Activated naive CD4-positive, alpha-beta T cell treated with anti-CD3 and anti-CD28 coated beads, Interleukin-2, amount 10 ng/mL, durations not matched to agents 7 days and 5 days (primary cell): ENCODE data around the gene SETD1B.
"Not testable (repeated sequence)": the region's sequence is repeated elsewhere in the genome, so short reads cannot be mapped to it uniquely, and the experiment has no call there.

Experiments used
- CTCF ChIA-PET: fragments of 350-600 bp; sonication (Branson Sonifier 250); formaldehyde crosslinking; loops from one replicate; lab custom pipeline; 2021; ENCODE audit warnings: antibody characterized with exemption; lab: Charles Lee
- DNase-seq: peaks from one replicate; pipeline ENCODE4 v3.0.0-alpha.2; 2020
- H3K27ac Mint-ChIP-seq: one replicate; pipeline ENCODE4 v1.8.0; 2021; ENCODE audit warnings: mild to moderate bottlenecking, moderate library complexity, mixed read lengths
- H3K27me3 Mint-ChIP-seq: one replicate; pipeline ENCODE4 v1.8.0; 2021; ENCODE audit warnings: mild to moderate bottlenecking, mixed read lengths
- H3K36me3 Mint-ChIP-seq: one replicate; pipeline ENCODE4 v1.8.0; 2021; ENCODE audit warnings: mixed read lengths
- H3K4me1 Mint-ChIP-seq: one replicate; pipeline ENCODE4 v1.8.0; 2021; ENCODE audit warnings: mixed read lengths
- H3K4me3 Mint-ChIP-seq: one replicate; pipeline ENCODE4 v1.8.0; 2021; ENCODE audit warnings: mild to moderate bottlenecking, moderate library complexity, mixed read lengths
- H3K9me3 Mint-ChIP-seq: one replicate; pipeline ENCODE4 v1.8.0; 2021; ENCODE audit warnings: mixed read lengths

The SETD1B gene

GRCh38 chr12:121786440-121786825 is 17.4 kb upstream of the SETD1B start:
- CTCF ChIA-PET, result interaction anchor here (5.0 to 14.1 kb wide), 2 partner anchors 8 to 9 kb away, joined by 35 to 300 read pairs; partner anchors contain the start of gene RHOF
- H3K36me3 Mint-ChIP-seq, result peaks cover 70% of the 10 kb centered on the region
- peak; percentile 57 for DNase-seq

GRCh38 chr12:121787063-121788025 is 16.5 kb upstream of the SETD1B start:
- DNase-seq, result peak; percentile 66
- Mint-ChIP-seq H3K27me3 (no peaks in the 10 kb centered on the region), H3K27ac (peak overlapping the region; percentile 99), H3K36me3 (peaks cover 70% of the 10 kb centered on the region), H3K4me3 (peak overlapping the region; percentile 92), H3K4me1 (peaks cover 86% of the 10 kb centered on the region), H3K9me3 (no peaks in the 10 kb centered on the region)
- CTCF ChIA-PET, result interaction anchor here (1.1 to 5.0 kb wide), 4 partner anchors 10 to 294 kb away, joined by 4 to 35 read pairs (median 6); no protein-coding TSS in a partner anchor

More at GRCh38 chr12:121786440-121786825, 17.4 kb upstream of the SETD1B start:
- Mint-ChIP-seq H3K9me3 (no peaks in the 10 kb centered on the region), H3K4me3 (peak overlapping the region; percentile 92), H3K27me3 (no peaks in the 10 kb centered on the region), H3K27ac (peak overlapping the region; percentile 99), H3K4me1 (peaks cover 92% of the 10 kb centered on the region)

- Mint-ChIP-seq H3K27ac (peak overlapping the region; percentile 99), H3K27me3 (no peaks in the 10 kb centered on the region), H3K4me3 (peak overlapping the region; percentile 92), H3K36me3 (peaks cover 69% of the 10 kb centered on the region), H3K9me3 (no peaks in the 10 kb centered on the region), H3K4me1 (peaks cover 78% of the 10 kb centered on the region)
- CTCF ChIA-PET, result interaction anchor here (1.0 to 5.0 kb wide), 5 partner anchors 11 to 293 kb away, joined by 3 to 35 read pairs (median 4); no protein-coding TSS in a partner anchor
- no peak for DNase-seq
Measured at GRCh38 chr12:121788176-121788818, 15.5 kb upstream of the SETD1B start.

- CTCF ChIA-PET, result interaction anchor here (0.9 to 1.4 kb wide), 7 partner anchors 9 to 106 kb away, joined by 3 to 9 read pairs (median 4); no protein-coding TSS in a partner anchor
- peaks cover 71% of the 10 kb centered on the region for H3K4me1 Mint-ChIP-seq
- peaks cover 65% of the 10 kb centered on the region for H3K36me3 Mint-ChIP-seq
- peak; percentile 63 for DNase-seq
- no peaks in the 10 kb centered on the region for H3K9me3 Mint-ChIP-seq
- H3K4me3 Mint-ChIP-seq, result peak overlapping the region; percentile 92
- H3K27ac Mint-ChIP-seq, result peak overlapping the region; percentile 99
- H3K27me3 Mint-ChIP-seq, result no peaks in the 10 kb centered on the region
Measured at GRCh38 chr12:121789233-121789781, 14.5 kb upstream of the SETD1B start.

- no peaks in the 10 kb centered on the region for H3K9me3 Mint-ChIP-seq
- peak; percentile 97 for DNase-seq
- H3K27me3 Mint-ChIP-seq, result no peaks in the 10 kb centered on the region
- peak overlapping the region; percentile 99 for H3K27ac Mint-ChIP-seq
- H3K4me3 Mint-ChIP-seq, result peak overlapping the region; percentile 92
- CTCF ChIA-PET, result interaction anchor here (0.7 to 14.1 kb wide), 9 partner anchors 10 to 91 kb away, joined by 3 to 575 read pairs (median 6); partner anchors contain the start of gene SETD1B
- peaks cover 71% of the 10 kb centered on the region for H3K4me1 Mint-ChIP-seq
- peaks cover 60% of the 10 kb centered on the region for H3K36me3 Mint-ChIP-seq
Measured at GRCh38 chr12:121789800-121790728, 13.7 kb upstream of the SETD1B start.

DNA sequence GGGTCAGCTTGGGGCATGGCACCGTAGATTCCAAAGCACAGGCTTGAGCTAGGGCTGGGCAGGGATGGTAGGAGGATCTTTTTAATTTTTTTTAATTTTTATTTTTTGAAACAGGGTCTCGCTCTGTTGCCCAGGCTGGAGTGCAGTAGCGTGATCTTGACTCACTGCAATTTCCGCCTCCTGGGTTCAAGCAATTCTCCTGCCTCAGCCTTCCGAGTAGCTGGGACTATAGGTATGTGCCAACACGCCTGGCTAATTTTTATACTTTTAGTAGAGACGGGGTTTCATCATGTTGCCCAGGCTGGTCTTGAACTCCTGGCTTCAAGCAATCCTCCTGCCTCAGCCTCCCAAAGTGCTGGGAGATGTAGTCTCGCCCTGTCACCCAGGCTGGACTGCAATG is 13.0 kb upstream of the SETD1B start:
- H3K9me3 Mint-ChIP-seq, H3K27me3 Mint-ChIP-seq, DNase-seq: not testable (repeated sequence)
- Mint-ChIP-seq H3K4me3 (peak overlapping the region; percentile 92), H3K27ac (peak overlapping the region; percentile 99), H3K4me1 (peaks cover 72% of the 10 kb centered on the region), H3K36me3 (peaks cover 59% of the 10 kb centered on the region)
- CTCF ChIA-PET, result interaction anchor here (7.4 to 14.1 kb wide), 2 partner anchors 11 to 19 kb away, joined by 300 to 575 read pairs; partner anchors contain the start of gene SETD1B

GRCh38 chr12:121791671-121792551 is 11.9 kb upstream of the SETD1B start:
- H3K4me3 Mint-ChIP-seq, result peak overlapping the region; percentile 92
- H3K27ac Mint-ChIP-seq, result peak overlapping the region; percentile 99
- H3K36me3 Mint-ChIP-seq, result peaks cover 51% of the 10 kb centered on the region
- H3K27me3 Mint-ChIP-seq, result no peaks in the 10 kb centered on the region
- CTCF ChIA-PET, result interaction anchor here (1.0 to 14.1 kb wide), 6 partner anchors 13 to 164 kb away, joined by 3 to 575 read pairs (median 33); partner anchors contain the start of gene SETD1B
- H3K9me3 Mint-ChIP-seq, result no peaks in the 10 kb centered on the region
- H3K4me1 Mint-ChIP-seq, result peaks cover 65% of the 10 kb centered on the region
- peak; percentile 40 for DNase-seq

GRCh38 chr12:121792607-121793439 is 11.0 kb upstream of the SETD1B start:
- Mint-ChIP-seq H3K27ac (peak overlapping the region; percentile 99), H3K36me3 (peaks cover 51% of the 10 kb centered on the region), H3K9me3 (no peaks in the 10 kb centered on the region), H3K4me3 (peak overlapping the region; percentile 92), H3K27me3 (no peaks in the 10 kb centered on the region), H3K4me1 (peaks cover 63% of the 10 kb centered on the region)
- peak; percentile 74 for DNase-seq
- CTCF ChIA-PET, result interaction anchor here (0.8 to 14.1 kb wide), 15 partner anchors 14 to 351 kb away, joined by 3 to 575 read pairs (median 18); partner anchors contain the start of genes CFAP251, PSMD9, SETD1B and TMEM120B

- Mint-ChIP-seq H3K27ac (peak within 1 kb of the TSS; percentile 99), H3K4me3 (peak within 1 kb of the TSS; percentile 92), H3K36me3 (peaks cover 48% of the 10 kb centered on the region), H3K27me3 (no peaks in the 10 kb centered on the region), H3K9me3 (no peaks in the 10 kb centered on the region), H3K4me1 (peaks cover 63% of the 10 kb centered on the region)
- no peak for DNase-seq
- CTCF ChIA-PET, result interaction anchor here (0.8 to 14.1 kb wide), 23 partner anchors 14 to 351 kb away, joined by 3 to 575 read pairs (median 8); partner anchors contain the start of genes CFAP251, PSMD9, SETD1B and TMEM120B
Measured at GRCh38 chr12:121793440-121793837, 10.4 kb upstream of the SETD1B start, which contains the start of gene RHOF. Gene RHOF, minus strand, starts transcription at chr12:121793688. Its CDS starts 55 bp downstream, at chr12:121793633.

DNA sequence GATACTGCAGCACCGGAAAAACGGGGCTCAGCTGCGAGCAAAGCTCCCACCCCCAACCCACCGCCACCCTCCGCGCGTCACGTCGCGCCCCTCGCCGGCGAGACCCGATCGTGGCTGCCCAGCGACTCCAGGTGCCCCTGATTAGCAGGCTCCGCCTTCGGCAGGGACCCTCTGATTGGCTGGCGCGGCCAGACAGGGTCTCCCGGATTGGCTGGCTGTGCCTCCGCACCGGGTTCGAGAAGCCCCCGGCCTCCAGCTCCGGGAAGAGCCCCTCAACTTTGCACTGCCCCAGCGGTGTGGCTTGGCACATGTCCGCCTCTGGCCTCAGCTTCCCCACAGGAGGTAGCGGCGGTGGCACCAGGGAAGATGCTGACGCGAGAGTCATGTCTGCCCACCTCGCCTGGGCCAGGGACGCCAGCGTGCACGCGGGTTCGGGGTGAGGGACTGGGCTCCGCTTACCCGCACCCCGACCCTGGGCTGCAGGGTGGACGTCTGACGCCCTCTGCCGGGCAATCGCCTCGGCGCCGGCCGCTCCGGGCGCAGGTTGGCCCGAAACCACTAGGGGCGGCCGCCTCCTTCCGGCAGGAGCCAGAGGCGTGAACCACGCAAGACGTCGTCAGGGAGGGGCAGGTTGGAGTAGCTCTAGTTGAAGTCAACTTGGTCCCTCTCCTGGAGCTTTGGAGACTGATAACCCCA is 9.8 kb upstream of the SETD1B start:
- CTCF ChIA-PET, result interaction anchor here (0.7 to 14.1 kb wide), 49 partner anchors 15 to 534 kb away, joined by 3 to 575 read pairs (median 5); partner anchors contain the start of genes CFAP251, PSMD9, SETD1B and TMEM120B
- Mint-ChIP-seq H3K27ac (peak overlapping the region; percentile 96), H3K27me3 (no peaks in the 10 kb centered on the region), H3K36me3 (peaks cover 49% of the 10 kb centered on the region), H3K4me1 (peaks cover 63% of the 10 kb centered on the region), H3K9me3 (no peaks in the 10 kb centered on the region), H3K4me3 (peak overlapping the region; percentile 92)
- DNase-seq, result peak; percentile 96
